CD4-positive, alpha-beta T cell treated with Interleukin-15 for 4 hours (primary cell): ENCODE results near the gene VPS35.

ENCODE experiments used
- DNase-seq: peaks from one replicate; pipeline ENCODE4 v3.0.0-alpha.2; 2020; ENCODE audit warnings: low spot score

Gene VPS35

DNA sequence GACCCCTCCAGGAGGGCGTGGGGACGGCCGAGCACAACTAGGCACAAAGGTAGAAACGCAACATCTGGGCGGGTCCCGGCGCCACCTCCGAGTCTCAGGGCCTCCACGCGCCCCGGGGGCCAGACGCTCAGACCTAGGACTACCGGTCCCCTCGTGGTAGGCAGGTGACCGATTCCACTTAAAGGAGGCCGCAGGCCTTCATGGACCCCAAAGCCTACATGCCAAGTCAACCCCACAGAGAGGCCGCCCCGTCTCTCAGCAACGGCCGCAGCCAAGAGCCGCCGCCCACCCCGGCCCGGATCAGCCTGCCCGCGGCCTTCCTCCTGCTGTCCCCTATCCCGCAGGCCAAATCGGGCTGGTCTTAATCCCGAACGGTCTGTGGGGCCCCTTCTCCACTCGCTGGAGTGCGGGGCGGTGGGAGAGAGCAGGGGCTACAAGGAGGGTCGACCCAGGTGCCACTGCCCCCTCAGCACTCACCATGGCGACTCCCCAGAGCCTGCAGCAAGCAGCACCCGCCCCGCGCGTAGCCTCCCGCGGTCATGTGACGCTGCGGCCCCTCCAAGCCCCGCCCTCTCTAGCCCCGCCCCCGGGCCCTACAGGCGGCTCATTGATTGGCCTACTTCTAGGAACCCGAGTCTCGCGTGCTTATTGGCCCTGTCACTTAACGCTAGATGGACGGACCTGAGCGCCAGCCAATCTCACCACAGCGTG, at the start of gene VPS35:
Gene VPS35 (minus strand): TSS at position 525 of the 711 bp plus-strand sequence. CDS start 45 bp downstream, at position 480.
- DNase-seq = peak; percentile 99

GRCh38 chr16:46737621-46738214, 48.7 kb upstream of the VPS35 start:
- no peak for DNase-seq

DNA sequence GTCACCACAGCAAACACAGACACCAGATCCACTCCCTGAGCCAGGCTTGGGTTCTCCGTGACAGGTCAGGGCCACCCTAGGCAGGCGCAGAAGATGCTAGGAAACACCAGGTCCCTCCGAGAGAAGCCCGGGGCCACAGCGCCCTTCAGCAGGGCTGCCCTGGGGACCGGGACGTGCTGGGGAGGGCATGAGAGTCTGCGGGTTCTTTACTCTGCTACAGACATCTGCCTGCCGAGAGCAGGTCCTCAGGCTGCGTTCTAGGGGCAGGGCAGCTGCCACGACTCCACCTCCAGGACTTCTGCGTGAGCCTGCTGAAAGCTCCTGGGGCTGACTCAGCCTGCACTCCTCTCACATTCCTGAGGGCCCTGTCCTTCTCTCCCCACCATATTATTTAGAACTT, 47.7 kb upstream of the VPS35 start:
- no peak for DNase-seq

DNA sequence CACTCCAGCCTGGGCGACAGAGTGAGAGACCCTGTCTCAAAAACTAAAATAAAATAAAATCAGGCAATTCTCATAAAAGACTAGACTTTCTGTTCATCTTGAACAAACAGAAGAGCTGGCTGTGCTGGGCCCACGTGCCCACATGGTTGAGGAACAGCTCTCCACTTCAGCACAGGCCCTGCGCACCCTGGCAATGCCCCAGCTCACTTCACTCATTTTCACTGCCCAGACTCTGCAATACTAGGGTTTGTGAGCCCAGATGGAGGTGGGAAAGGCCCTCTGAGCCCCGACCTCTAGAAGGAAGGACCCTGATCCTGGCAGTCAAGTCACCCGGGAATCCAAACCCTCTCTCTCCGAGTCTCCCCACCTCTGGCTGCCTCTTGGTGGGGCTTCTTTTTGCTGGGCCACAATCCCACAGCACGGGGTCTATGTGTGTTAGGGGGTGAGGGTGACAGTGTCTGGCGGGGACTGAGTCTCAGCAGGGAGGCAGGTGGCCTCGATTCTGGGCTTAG, 44.4 kb upstream of the VPS35 start:
- no peak for DNase-seq

- no peak for DNase-seq
Measured at GRCh38 chr16:46732561-46732960, 43.6 kb upstream of the VPS35 start.

DNA sequence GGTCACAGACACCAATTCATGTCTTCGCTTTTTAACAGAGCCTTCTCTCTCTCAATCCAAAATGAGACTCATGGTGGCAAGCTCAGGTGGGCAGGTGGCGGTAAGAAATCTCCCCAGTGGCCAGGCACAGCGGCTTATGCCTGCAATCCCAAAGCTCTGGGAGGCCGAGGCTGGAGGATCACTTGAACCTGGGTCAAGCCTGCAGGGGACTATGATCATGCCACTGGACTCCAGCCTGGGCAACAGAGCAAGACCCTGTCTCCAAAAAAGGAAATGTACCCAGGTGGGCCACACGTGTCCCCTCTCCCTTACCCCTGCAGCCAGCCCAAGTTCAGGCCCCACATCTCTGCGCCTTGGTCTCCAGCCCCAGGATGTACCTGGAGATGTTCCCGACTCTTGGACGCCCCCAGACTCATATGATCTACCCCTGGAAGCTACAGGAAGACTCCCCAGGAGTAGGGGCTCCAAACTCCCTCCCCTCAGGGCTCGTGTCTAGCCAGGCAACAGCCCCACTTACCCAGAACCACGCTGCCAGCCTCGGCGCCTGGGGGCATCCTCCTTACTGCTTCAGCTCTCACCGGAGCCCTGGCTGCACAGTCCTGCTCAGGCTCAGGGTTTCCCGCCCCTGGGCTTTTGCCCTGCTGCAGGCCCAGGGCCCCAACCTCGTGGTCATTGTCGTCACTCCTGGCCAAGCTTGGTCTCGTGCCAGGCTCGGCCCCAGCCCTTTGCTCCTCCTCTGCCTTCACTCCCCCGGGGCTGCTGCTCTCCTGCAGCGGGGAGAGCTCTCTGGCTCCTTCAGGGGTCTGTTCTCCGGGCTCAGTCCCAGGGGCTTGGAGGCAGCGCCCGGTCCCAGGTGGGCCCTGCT, 42.9 kb upstream of the VPS35 start:
- DNase-seq = no peak

DNA sequence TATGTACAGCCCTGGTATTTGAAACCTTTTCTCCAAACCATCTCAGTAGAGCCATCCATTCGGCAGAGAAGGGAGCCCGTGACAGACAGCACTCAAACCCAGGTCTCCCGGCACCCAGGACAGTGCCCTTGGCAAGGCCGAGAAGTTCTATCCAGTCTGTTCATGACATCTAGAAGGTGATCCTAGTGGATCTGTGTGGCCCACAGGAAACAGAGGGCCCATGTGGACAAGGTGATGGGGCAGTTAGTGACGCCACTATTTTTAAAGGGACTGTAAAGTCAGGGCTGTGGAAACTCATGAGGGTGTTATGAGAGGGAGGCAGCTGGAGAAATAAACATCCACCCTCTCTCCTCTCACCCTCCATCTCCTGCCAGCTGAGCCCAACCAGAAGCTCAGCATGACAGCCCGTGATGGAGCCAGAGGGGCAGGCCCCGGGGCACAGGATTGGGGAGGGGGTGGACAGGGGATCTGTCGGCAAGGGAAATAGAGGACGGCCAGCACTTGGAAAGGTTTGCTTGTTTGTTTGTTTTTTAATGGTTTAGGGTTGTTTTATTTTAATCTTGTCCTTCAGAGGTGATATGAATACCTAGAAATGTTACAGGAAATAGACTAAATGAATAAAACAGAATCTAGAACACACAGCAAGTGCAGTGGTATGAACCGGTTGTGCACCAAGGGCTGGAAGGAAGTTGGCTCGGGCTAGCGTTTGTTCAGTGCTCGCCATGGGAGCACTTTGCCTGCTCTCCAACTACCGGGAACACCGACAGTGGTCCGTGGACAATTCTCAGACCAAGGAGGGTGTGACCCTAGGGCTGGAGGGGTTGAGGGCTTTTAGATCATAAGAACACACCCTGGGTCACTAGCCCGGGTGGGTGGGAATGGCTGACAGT, 42.1 kb upstream of the VPS35 start:
- no peak for DNase-seq

DNA sequence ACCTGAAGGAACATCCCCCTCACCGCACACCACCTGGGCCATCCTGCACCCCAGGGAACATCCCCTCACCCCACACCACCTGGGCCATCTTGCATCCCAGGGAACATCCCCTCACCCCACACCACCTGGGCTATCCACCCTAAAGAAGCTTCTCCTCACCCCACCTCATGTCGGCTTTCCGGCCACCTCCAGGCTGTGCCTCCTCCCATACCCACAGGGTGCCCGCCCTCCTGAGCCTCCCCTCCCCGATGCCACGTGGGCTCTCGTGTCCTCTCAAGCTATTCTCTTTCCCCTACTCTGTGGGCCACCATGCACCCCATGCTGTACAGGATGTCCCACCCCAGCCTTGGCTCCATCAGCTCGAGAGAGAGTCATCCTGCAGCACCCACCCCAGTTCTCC, 41.1 kb upstream of the VPS35 start:
- no peak for DNase-seq

GRCh38 chr16:46729326-46729995, 40.5 kb upstream of the VPS35 start:
- DNase-seq = no peak

DNA sequence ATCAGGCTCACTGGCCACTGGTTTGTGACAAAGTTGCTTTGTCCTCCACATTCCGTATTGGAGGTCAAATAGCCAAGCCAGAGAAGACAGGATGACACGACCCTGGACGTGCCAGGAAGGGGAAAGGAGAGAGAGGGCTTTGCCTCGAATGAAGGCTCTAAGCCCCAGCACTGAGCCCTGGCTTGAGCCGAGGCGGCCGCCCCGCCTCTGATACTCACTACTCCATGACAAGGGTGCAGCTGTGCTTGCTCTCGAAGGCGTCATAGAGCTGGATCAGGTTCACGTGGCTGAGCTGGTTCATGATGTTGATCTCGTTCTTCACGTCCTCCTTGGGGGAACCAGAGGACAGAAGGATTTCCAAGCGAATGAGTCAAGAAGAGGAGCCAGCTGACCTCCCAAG, 39.8 kb upstream of the VPS35 start:
- no peak for DNase-seq

DNA sequence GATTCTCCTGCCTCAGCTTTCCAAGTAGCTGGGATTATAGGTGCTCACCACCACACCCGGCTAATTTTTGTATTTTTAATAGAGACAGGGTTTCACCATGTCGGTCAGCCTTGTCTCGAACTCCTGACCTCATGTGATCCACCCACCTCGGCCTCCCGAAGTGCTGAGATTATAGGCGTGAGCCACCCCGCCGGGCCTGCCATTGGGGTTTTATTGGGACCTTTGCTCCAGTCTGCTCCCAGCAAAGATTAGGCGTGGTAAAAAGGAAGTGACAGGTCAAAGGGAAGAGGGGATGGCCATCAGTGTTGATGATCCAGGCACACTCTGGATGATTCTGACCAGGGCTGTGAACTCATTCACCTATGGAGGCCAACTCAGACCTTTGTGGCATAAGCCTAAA, 38.7 kb upstream of the VPS35 start:
- DNase-seq = no peak

- no peak for DNase-seq
Measured at GRCh38 chr16:46727184-46727583, 38.2 kb upstream of the VPS35 start.

DNA sequence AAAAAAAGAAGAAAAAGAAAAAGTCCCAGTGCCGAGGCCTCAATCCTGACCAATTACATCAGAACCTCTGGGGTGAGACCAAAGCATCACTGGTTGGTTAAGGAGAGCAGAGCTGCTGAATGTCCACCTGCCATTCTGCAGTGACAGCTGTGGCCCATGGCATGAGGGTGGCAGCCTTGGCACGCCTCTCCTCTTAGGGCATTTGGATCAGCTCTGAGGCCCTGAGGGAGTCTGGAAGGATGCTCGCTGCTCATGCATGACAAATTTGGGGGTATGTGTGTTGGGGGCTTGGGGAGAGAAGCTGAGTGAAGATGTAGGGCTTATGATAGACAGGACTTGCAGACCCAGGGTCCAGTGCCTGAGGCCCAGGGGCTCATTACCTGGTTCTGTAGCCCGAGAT, 32.9 kb upstream of the VPS35 start:
- no peak for DNase-seq

GRCh38 chr16:46720619-46721018, 31.6 kb upstream of the VPS35 start:
- no peak for DNase-seq

DNA sequence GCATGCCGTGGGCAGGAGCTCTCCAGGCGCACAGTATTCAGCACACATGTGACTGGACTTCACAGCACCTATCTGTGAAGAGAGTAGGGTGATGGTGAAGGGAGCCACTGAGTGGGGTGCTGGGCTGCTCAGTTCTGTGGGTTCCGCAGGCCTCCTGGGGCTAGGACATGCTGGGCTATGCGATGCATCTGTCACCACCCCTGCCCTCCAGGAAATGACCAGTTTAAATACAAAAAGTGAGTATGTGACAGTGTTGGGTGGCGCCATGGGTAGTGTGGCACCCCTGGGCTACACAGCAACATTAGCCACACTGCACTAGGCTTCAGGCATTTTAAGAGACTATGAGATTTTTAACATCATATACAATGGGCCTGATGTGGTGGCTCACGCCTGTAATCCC, 30.6 kb upstream of the VPS35 start:
- no peak for DNase-seq

DNA sequence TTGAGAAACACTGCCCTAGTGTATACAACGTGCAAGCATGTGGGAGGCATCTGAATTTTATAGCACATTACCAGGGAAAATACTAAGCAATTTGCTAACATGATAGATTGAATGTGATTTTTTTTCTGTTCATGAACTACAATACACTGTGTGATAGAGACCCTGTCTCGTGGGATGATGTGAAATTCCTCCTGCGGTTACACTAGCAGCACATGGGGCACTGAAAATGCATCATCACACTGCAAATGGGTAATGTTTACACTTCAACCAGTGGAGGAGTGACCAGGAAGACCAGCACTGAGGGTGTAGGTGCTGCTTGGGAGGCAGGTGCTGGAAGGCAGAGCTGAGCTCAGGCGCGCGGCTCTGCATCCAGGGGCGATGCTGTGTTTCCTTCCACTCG, 29.2 kb upstream of the VPS35 start:
- DNase-seq = no peak

- no peak for DNase-seq
Measured at GRCh38 chr16:46717692-46718091, 28.7 kb upstream of the VPS35 start.

- DNase-seq = no peak
Measured at GRCh38 chr16:46715769-46716305, 26.9 kb upstream of the VPS35 start.

- no peak for DNase-seq
Measured at GRCh38 chr16:46714797-46715591, 26.0 kb upstream of the VPS35 start.

GRCh38 chr16:46713634-46714033, 24.7 kb upstream of the VPS35 start:
- no peak for DNase-seq
